Hepatocyte (in vitro differentiated cells): ENCODE measurements around the gene NOC3L. TPM values are rescaled to one million over a fixed set of nuclear protein-coding genes. Genes with fewer than 3 reads are reported as not detected.

Source experiments
- DNase-seq: peaks from one replicate; pipeline ENCODE4 v3.0.0-alpha.2; 2016; ENCODE audit warnings: low spot score
- H2AFZ ChIP-seq: fragments of 200-600 bp; sonication (generic); 2 replicates; pipeline ENCODE4 v1.6.0; 2016; ENCODE audit warnings: antibody characterized with exemption, mild to moderate bottlenecking
- H3K27ac ChIP-seq: fragments of 200-600 bp; sonication (generic); 2 replicates; pipeline ENCODE4 v1.5.1; 2016; ENCODE audit warnings: mild to moderate bottlenecking
- H3K27me3 ChIP-seq: fragments of 200-600 bp; sonication (generic); 2 replicates; pipeline ENCODE4 v1.6.1; 2016
- H3K36me3 ChIP-seq: fragments of 200-600 bp; sonication (generic); replicated peaks from 2 replicates; pipeline ENCODE4 v1.5.1; 2016; ENCODE audit warnings: low read depth; ENCODE audit not compliant: insufficient read depth
- H3K4me1 ChIP-seq: fragments of 200-600 bp; sonication (generic); 2 replicates; pipeline ENCODE4 v1.5.1; 2016; ENCODE audit warnings: mild to moderate bottlenecking, moderate library complexity; ENCODE audit not compliant: insufficient read depth
- H3K4me2 ChIP-seq: fragments of 200-600 bp; sonication (generic); 2 replicates; pipeline ENCODE4 v1.6.0; 2016
- H3K4me3 ChIP-seq: fragments of 200-600 bp; sonication (generic); 2 replicates; pipeline ENCODE4 v1.5.1; 2016; ENCODE audit warnings: mild to moderate bottlenecking
- H3K79me2 ChIP-seq: fragments of 200-600 bp; sonication (generic); 2 replicates; pipeline ENCODE4 v1.6.0; 2017; ENCODE audit warnings: mild to moderate bottlenecking
- H3K9me2 ChIP-seq: fragments of 200-600 bp; sonication (generic); replicated peaks from 2 replicates; pipeline ENCODE4 v1.6.0; 2017; ENCODE audit warnings: mild to moderate bottlenecking; ENCODE audit not compliant: insufficient read depth
- H3K9me3 ChIP-seq: fragments of 200-600 bp; sonication (generic); 2 replicates; pipeline ENCODE4 v1.5.1; 2016; ENCODE audit warnings: low read depth, mild to moderate bottlenecking
- H4K20me1 ChIP-seq: fragments of 200-600 bp; sonication (generic); 2 replicates; pipeline ENCODE4 v1.6.0; 2016; ENCODE audit warnings: mild to moderate bottlenecking; ENCODE audit not compliant: insufficient read depth, poor library complexity, severe bottlenecking
- CTCF ChIP-seq: fragments of 200-600 bp; sonication (generic); IDR thresholded peaks from 2 replicates; pipeline ENCODE4 v1.5.1; 2016; ENCODE audit warnings: antibody characterized with exemption, mild to moderate bottlenecking; ENCODE audit not compliant: poor library complexity
- EZH2 ChIP-seq: fragments of 200-600 bp; sonication (generic); IDR thresholded peaks from 2 replicates; pipeline ENCODE4 v1.6.1; 2016; ENCODE audit warnings: antibody characterized with exemption, mild to moderate bottlenecking, borderline replicate concordance
- EZH2phosphoT487 ChIP-seq: fragments of 200-600 bp; sonication (generic); IDR thresholded peaks from one replicate; pipeline ENCODE4 v1.6.1; 2018; ENCODE audit warnings: antibody characterized with exemption, mild to moderate bottlenecking, low read depth, moderate library complexity; ENCODE audit not compliant: unreplicated experiment, severe bottlenecking
- WGBS: methylation state at CpG from one replicate; pipeline ENCODE4 v1.1.6; 2016; ENCODE audit warnings: low lambda C conversion rate; ENCODE audit errors: missing lambda C conversion rate; 5-methylcytosine and 5-hydroxymethylcytosine counted together
- polyA plus RNA-seq: library from polyadenylated mRNA; unstranded; fragments of >200 nt; fragmentation: Nextera tagmentation; extraction: Ambion mirVana; gene quantifications from 2 replicates; pipeline ENCODE4 v1.2.1, GENCODE V29; 2016
- total RNA-seq: library from RNA; depleted of rRNA; stranded (reverse); fragments of >200 nt; gene quantifications from 2 replicates; pipeline ENCODE4 v1.2.3, GENCODE V29; 2014

NOC3L gene
- total and polyA plus RNA-seq, 2 experiments from 2014 or later: 9.4 to 20.5 TPM

- Histone ChIP-seq H4K20me1 (no peaks in the 10 kb centered on the region), H3K4me1 (no peaks in the 10 kb centered on the region), H3K36me3 (no peaks in the 10 kb centered on the region), H3K9me2 (no peaks in the 10 kb centered on the region), H3K9me3 (no peaks in the 10 kb centered on the region), H3K27me3 (no peaks in the 10 kb centered on the region), H3K79me2 (no peaks in the 10 kb centered on the region), H3K27ac (no peak overlapping the region), H3K4me2 (no peak overlapping the region), H3K4me3 (no peak overlapping the region), H2AFZ (no peak overlapping the region)
- WGBS: 63% methylated on average over 3 of the region's 3 CpGs
- TF ChIP-seq EZH2 (no peak), CTCF (no peak), EZH2phosphoT487 (no peak)
- no peak for DNase-seq
Observed at GRCh38 chr10:94349327-94349726, 13.4 kb downstream of the NOC3L start.

- DNase-seq: no peak
- H3K4me3 ChIP-seq: no peak overlapping the region
- no peaks in the 10 kb centered on the region for H3K79me2 ChIP-seq
- WGBS: 86% methylated on average over 6 of the region's 6 CpGs
- no peak overlapping the region for H2AFZ ChIP-seq
- H3K36me3 ChIP-seq: no peaks in the 10 kb centered on the region
- TF ChIP-seq EZH2phosphoT487 (no peak), CTCF (no peak), EZH2 (no peak)
- no peaks in the 10 kb centered on the region for H3K9me3 ChIP-seq
- no peak overlapping the region for H3K27ac ChIP-seq
- no peaks in the 10 kb centered on the region for H3K4me1 ChIP-seq
- H3K9me2 ChIP-seq: no peaks in the 10 kb centered on the region
- H3K27me3 ChIP-seq: no peaks in the 10 kb centered on the region
- no peak overlapping the region for H3K4me2 ChIP-seq
- H4K20me1 ChIP-seq: no peaks in the 10 kb centered on the region
Observed at GRCh38 chr10:94344522-94345122, 18.1 kb downstream of the NOC3L start.

GRCh38 chr10:94343151-94343550 is 19.6 kb downstream of the NOC3L start:
- TF ChIP-seq EZH2: no peak
- no peak for TF ChIP-seq CTCF
- no peak for TF ChIP-seq EZH2phosphoT487
- no peak overlapping the region for H3K27ac ChIP-seq
- H3K9me3 ChIP-seq: no peaks in the 10 kb centered on the region
- H3K36me3 ChIP-seq: no peaks in the 10 kb centered on the region
- no peaks in the 10 kb centered on the region for H4K20me1 ChIP-seq
- H3K4me3 ChIP-seq: no peak overlapping the region
- no peaks in the 10 kb centered on the region for H3K9me2 ChIP-seq
- WGBS: 94% methylated on average over 3 of the region's 3 CpGs
- no peaks in the 10 kb centered on the region for H3K4me1 ChIP-seq
- H2AFZ ChIP-seq: no peak overlapping the region
- no peak overlapping the region for H3K4me2 ChIP-seq
- no peaks in the 10 kb centered on the region for H3K79me2 ChIP-seq
- H3K27me3 ChIP-seq: no peaks in the 10 kb centered on the region
- DNase-seq: no peak
